CD4-positive, alpha-beta memory T cell (primary cell): Measurements from ENCODE around the gene IGSF8. TPM values are rescaled to one million over a fixed set of nuclear protein-coding genes. Genes with fewer than 3 reads are reported as not detected.

Experiments used
- CTCF ChIA-PET: fragments of 350-600 bp; sonication (Branson Sonifier 250); formaldehyde crosslinking; loops from one replicate; lab custom pipeline; 2021; ENCODE audit warnings: inconsistent platforms; ENCODE audit not compliant: partially characterized antibody; lab: Charles Lee
- POLR2A ChIA-PET: fragments of 350-600 bp; sonication (Branson Sonifier 250); formaldehyde crosslinking; loops from one replicate; lab custom pipeline; 2021; ENCODE audit not compliant: partially characterized antibody; lab: Charles Lee
- DNase-seq, 5 donors: peaks; one replicate each; pipeline versions ENCODE4 v3.0.0 to v3.0.0-alpha.2; 2020 to 2022; ENCODE audit warnings: mixed read lengths in 1 of 5
- H3K27ac ChIP-seq: one replicate; pipeline ENCODE4 v1.7.0; 2013; ENCODE audit warnings: low read depth, low read length
- H3K27me3 ChIP-seq: 2 replicates; pipeline ENCODE4 v1.7.0; 2013; ENCODE audit warnings: mild to moderate bottlenecking, low read length, moderate library complexity; ENCODE audit not compliant: insufficient read depth
- H3K36me3 ChIP-seq: 2 replicates; pipeline ENCODE4 v1.7.0; 2013; ENCODE audit warnings: mild to moderate bottlenecking, low read length, moderate library complexity; ENCODE audit not compliant: insufficient read depth
- H3K4me1 ChIP-seq: 2 replicates; pipeline ENCODE4 v1.7.0; 2013; ENCODE audit warnings: mild to moderate bottlenecking, low read length, moderate library complexity; ENCODE audit not compliant: insufficient read depth
- H3K4me3 ChIP-seq, 2 donors: one replicate each; pipeline ENCODE4 v1.7.0; 2013; ENCODE audit warnings: low read length in 2 of 2, mild to moderate bottlenecking in 1 of 2
- H3K9me3 ChIP-seq, 2 donors: one replicate each; pipeline ENCODE4 v1.7.0; 2013; ENCODE audit warnings: low read length in 2 of 2, control low read depth in 1 of 2; ENCODE audit not compliant: control insufficient read depth in 1 of 2
- H3K27ac Mint-ChIP-seq, 7 donors: one replicate each; pipeline ENCODE4 v1.8.0; 2020 to 2021; ENCODE audit warnings: mixed read lengths in 7 of 7, mild to moderate bottlenecking in 6 of 7, inconsistent platforms in 3 of 7, moderate library complexity in 3 of 7
- H3K27me3 Mint-ChIP-seq, 2 donors: one replicate each; pipeline ENCODE4 v1.8.0; 2020 to 2021; ENCODE audit warnings: mixed read lengths in 2 of 2
- H3K36me3 Mint-ChIP-seq, 2 donors: one replicate each; pipeline ENCODE4 v1.8.0; 2020 to 2021; ENCODE audit warnings: mixed read lengths in 2 of 2, inconsistent platforms in 1 of 2, mild to moderate bottlenecking in 1 of 2
- H3K4me1 Mint-ChIP-seq, 4 donors: one replicate each; pipeline ENCODE4 v1.8.0; 2020 to 2021; ENCODE audit warnings: mixed read lengths in 4 of 4, mild to moderate bottlenecking in 1 of 4
- H3K4me3 Mint-ChIP-seq, 8 donors: one replicate each; pipeline ENCODE4 v1.8.0; 2020 to 2021; ENCODE audit warnings: mixed read lengths in 8 of 8, mild to moderate bottlenecking in 7 of 8, moderate library complexity in 6 of 8, inconsistent platforms in 3 of 8
- H3K9me3 Mint-ChIP-seq, 8 donors: one replicate each; pipeline ENCODE4 v1.8.0; 2020 to 2021; ENCODE audit warnings: mixed read lengths in 8 of 8, mild to moderate bottlenecking in 5 of 8, inconsistent platforms in 3 of 8, moderate library complexity in 1 of 8
- intact Hi-C: fragments of 100-400 bp; cut with micrococcal nuclease; formaldehyde crosslinking; loops from one replicate; pipeline ENCODE4 v1.15.1; 2023
- polyA plus RNA-seq, 2 donors: library from polyadenylated mRNA; unstranded; fragments of 300-500 nt; fragmentation: Illumina TruSeq; gene quantifications; one replicate each; pipeline ENCODE4 v1.2.3, GENCODE V29; 2021
- total RNA-seq, 2 experiments: library from RNA; stranded (reverse); gene quantifications; one replicate each; pipeline ENCODE4 v1.2.3, GENCODE V29; 2021

The IGSF8 gene, protein sequence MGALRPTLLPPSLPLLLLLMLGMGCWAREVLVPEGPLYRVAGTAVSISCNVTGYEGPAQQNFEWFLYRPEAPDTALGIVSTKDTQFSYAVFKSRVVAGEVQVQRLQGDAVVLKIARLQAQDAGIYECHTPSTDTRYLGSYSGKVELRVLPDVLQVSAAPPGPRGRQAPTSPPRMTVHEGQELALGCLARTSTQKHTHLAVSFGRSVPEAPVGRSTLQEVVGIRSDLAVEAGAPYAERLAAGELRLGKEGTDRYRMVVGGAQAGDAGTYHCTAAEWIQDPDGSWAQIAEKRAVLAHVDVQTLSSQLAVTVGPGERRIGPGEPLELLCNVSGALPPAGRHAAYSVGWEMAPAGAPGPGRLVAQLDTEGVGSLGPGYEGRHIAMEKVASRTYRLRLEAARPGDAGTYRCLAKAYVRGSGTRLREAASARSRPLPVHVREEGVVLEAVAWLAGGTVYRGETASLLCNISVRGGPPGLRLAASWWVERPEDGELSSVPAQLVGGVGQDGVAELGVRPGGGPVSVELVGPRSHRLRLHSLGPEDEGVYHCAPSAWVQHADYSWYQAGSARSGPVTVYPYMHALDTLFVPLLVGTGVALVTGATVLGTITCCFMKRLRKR
- total RNA-seq (10 to 100 TPM; 48.8 to 51.2 TPM), polyA plus RNA-seq (10 to 100 TPM; 36.8 to 46.9 TPM)

DNA sequence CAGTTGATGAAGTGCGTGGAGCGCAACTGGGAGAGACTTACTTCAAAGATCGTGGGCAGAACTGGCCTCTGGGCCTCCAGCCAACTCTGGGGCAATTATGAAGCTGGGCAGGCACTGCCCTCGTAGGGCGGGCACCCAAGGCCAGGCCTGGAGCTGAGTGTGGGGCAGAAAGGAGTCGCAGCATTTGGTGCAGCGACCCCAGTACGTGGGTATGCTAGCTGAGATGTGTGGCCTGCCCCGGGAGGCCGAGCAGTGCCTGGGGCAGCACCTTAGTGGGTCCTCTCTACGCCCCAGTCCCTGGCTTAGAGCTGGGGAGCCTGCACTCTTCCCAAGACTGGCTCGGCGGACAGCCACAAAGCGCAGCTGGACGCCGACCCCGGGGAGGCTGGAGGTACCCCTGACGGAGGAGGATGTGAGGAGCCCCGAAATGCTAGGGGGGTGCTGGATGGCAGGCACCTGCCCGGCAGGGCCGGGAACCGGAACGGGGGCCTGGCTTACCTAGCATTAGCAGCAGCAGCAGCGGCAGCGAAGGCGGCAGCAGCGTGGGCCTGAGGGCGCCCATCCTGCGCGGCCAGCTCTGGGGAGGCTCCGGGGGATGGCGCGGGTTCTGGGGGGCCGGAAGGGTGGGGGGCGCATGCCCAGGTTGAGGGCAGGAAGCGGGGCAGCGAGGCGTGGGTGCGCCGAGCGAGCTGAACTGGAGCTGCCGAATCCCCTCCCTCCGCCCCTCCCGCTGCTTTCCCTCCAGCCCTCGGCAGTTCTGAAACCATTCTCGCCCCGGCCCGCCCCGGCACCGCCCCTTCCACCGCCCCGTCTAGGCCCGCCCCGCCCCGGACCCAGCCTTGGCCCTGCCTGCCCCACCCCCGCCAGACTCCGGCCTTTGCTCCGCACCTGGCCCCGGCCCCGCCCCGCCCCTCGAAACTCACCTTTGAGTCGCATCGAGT is at the start of gene IGSF8:
Gene IGSF8 (minus strand): TSS at position 709 of the 941 bp plus-strand sequence. CDS start 147 bp downstream, at position 562.
- no peaks in the 10 kb centered on the region for H3K27me3 ChIP-seq
- POLR2A ChIA-PET: interaction anchor here (0.8 to 4.8 kb wide), 10 partner anchors 12 to 193 kb away, joined by 3 to 51 read pairs (median 12); partner anchors contain the start of genes DCAF8, PEX19, PIGM and TAGLN2
- Mint-ChIP-seq H3K9me3 (no peaks in the 10 kb centered on the region), H3K27me3 (peaks cover 0 to 2% of the 10 kb centered on the region in 2 donors), H3K27ac (peak within 1 kb of the TSS; percentile 93 to 98 (median 97)), H3K4me1 (peaks cover 26 to 67% (median 47%) of the 10 kb centered on the region in 4 donors), H3K4me3 (peak within 1 kb of the TSS; percentile 85 to 92 (median 89)), H3K36me3 (peaks cover 0 to 34% of the 10 kb centered on the region in 2 donors)
- intact Hi-C loops: loop anchor here (1.0 to 10.0 kb wide), 6 partner anchors 13 to 1293 kb away; partner anchors contain the start of genes PIGM, TAGLN2, UFC1 and USP21
- CTCF ChIA-PET: interaction anchor here (0.7 to 6.1 kb wide), 8 partner anchors 12 to 278 kb away, joined by 3 to 83 read pairs (median 6); partner anchors contain the start of gene KCNJ9
- no peaks in the 10 kb centered on the region for H3K9me3 ChIP-seq
- peak; percentile 89 to 92 (median 91) for DNase-seq
- H3K27ac ChIP-seq: peak within 1 kb of the TSS; percentile 96
- H3K36me3 ChIP-seq: peaks cover 14% of the 10 kb centered on the region
- H3K4me1 ChIP-seq: peaks cover 59% of the 10 kb centered on the region
- H3K4me3 ChIP-seq: peak within 1 kb of the TSS; percentile 81 to 84

DNA sequence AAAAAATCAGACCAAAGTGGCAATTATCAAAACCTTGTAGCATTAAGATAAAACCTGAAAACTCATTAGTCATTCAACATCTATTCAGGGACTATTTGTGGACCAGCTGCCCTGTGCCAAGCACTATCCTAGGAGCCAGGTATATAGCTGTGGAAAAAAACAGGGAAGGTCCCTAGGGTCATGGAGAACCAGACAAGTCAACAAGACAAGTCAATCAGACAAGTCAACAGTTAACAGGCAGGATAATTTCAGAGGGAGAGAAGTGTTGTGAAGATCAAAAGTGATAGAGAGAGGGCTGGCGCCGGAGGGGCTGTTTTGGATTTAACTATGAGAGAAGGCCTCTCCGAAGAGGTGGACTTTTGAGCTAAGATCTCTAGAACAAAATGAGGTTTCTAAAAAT is 49.7 kb upstream of the IGSF8 start:
- Mint-ChIP-seq H3K4me3 (no peak overlapping the region), H3K27ac (peak overlapping the region in 1 of 7 donors; percentile 22), H3K27me3 (peaks cover 2 to 8% of the 10 kb centered on the region in 2 donors), H3K36me3 (no peaks in the 10 kb centered on the region), H3K4me1 (no peaks in the 10 kb centered on the region), H3K9me3 (no peaks in the 10 kb centered on the region)
- ChIA-PET CTCF (interaction anchor here (0.7 kb wide), 1 partner anchor 1084 kb away, joined by 3 read pairs; no protein-coding TSS in a partner anchor), POLR2A (no interaction called here)
- Histone ChIP-seq H3K4me1 (no peaks in the 10 kb centered on the region), H3K9me3 (no peaks in the 10 kb centered on the region), H3K36me3 (no peaks in the 10 kb centered on the region), H3K4me3 (no peak overlapping the region), H3K27ac (no peak overlapping the region), H3K27me3 (no peaks in the 10 kb centered on the region)
- no peak for DNase-seq
- intact Hi-C loops: no loop called here

DNA sequence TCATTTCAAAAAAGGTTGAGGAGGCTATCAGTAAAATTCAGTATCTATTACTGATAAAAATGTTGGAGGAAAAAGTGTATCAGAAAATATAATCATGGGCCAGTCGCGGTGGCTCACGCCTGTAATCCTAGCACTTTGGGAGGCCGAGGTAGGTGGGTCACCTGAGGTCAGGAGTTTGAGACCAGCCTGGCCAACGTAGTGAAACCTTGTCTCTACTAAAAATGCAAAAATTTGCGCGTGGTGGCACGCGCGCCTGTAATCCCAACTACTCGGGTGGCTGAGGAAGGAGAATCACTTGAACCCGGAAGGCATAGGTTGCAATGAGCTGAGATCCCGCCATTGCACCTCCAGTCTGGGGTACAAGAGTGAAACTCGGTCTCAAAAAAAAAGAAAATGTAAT is 47.7 kb upstream of the IGSF8 start:
- no peaks in the 10 kb centered on the region for H3K36me3 Mint-ChIP-seq

DNA sequence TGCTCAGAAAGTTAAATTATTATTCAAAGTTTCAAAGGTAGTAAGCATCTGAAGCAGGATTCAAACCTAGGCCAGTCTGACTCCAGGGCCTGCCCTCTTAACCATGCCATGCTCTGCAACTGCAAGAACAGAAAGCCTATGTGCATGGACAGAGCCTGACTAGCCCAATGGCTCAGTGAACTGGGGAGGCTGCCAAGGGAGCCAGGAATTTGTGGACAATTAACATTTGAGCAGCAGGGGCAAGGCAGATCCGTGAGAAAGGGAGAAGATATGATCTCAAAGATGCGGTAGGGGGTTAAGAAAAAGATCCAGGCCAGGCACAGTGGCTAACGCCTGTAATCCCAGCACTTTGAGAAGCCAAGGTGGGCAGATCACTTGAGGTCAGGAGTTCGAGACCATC is 46.5 kb upstream of the IGSF8 start:
- Mint-ChIP-seq H3K27me3 (peaks cover 11 to 23% of the 10 kb centered on the region in 2 donors), H3K4me3 (no peak overlapping the region), H3K36me3 (no peaks in the 10 kb centered on the region), H3K27ac (no peak overlapping the region), H3K9me3 (no peaks in the 10 kb centered on the region), H3K4me1 (no peaks in the 10 kb centered on the region)
- intact Hi-C loops: no loop called here
- no peaks in the 10 kb centered on the region for H3K4me1 ChIP-seq
- no peaks in the 10 kb centered on the region for H3K27me3 ChIP-seq
- no peaks in the 10 kb centered on the region for H3K9me3 ChIP-seq
- H3K4me3 ChIP-seq: no peak overlapping the region
- H3K27ac ChIP-seq: no peak overlapping the region
- CTCF ChIA-PET: no interaction called here
- no peak for DNase-seq
- POLR2A ChIA-PET: no interaction called here
- H3K36me3 ChIP-seq: no peaks in the 10 kb centered on the region

More for the DNA sequence above, 47.7 kb upstream of the IGSF8 start:
- DNase-seq: no peak
- Mint-ChIP-seq H3K4me3 (no peak overlapping the region), H3K4me1 (no peaks in the 10 kb centered on the region), H3K9me3 (no peaks in the 10 kb centered on the region), H3K27ac (no peak overlapping the region), H3K27me3 (peaks cover 8 to 22% of the 10 kb centered on the region in 2 donors)
- Histone ChIP-seq H3K4me1 (no peaks in the 10 kb centered on the region), H3K36me3 (no peaks in the 10 kb centered on the region), H3K27me3 (no peaks in the 10 kb centered on the region), H3K4me3 (no peak overlapping the region), H3K27ac (no peak overlapping the region), H3K9me3 (no peaks in the 10 kb centered on the region)
- CTCF ChIA-PET: no interaction called here
- POLR2A ChIA-PET: no interaction called here
- intact Hi-C loops: no loop called here

DNA sequence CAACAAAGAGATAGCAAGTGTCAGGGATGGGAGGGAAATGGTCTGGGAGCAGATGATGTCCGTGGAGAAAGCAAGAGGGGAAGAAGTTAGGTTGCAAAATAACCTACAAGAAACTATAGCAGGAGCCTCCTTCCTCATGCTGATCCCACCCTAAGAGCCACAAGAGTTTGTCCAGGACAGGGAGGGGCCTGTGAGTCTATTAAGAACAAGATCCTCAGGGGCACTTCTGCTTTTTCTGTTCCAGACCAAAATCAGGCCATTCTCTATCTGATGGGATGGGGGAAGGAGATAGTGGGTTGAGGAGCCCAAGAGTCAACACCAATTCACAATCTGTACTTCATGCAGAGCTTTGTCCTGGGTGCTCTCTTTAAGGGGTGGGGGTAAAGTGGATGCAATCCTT is 45.3 kb upstream of the IGSF8 start:
- POLR2A ChIA-PET: no interaction called here

DNA sequence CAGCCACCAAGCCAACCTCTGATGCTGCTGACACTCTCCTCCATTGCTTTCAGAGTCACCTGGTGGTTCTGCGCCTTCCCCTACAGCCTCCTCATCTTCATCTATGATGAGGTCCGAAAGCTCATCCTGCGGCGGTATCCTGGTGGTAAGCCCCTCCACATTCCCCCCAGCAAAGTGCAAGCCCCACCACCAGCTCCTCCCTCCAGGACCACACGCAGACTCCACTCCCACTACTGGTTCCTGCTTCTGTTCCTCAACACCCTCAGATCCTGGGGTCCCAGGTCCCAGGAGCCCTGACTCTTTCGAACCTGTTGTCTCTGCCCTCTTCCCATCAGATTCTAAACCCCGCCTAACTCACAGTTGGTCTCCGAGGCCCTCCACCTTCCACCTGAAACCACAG is 41.4 kb upstream of the IGSF8 start:
- Histone ChIP-seq H3K9me3 (no peaks in the 10 kb centered on the region), H3K36me3 (no peaks in the 10 kb centered on the region), H3K27me3 (no peaks in the 10 kb centered on the region), H3K27ac (no peak overlapping the region), H3K4me1 (no peaks in the 10 kb centered on the region), H3K4me3 (no peak overlapping the region)
- Mint-ChIP-seq H3K4me1 (no peaks in the 10 kb centered on the region), H3K4me3 (no peak overlapping the region), H3K27ac (no peak overlapping the region), H3K36me3 (no peaks in the 10 kb centered on the region), H3K9me3 (no peaks in the 10 kb centered on the region), H3K27me3 (peaks cover 11 to 24% of the 10 kb centered on the region in 2 donors)
- intact Hi-C loops: no loop called here
- ChIA-PET CTCF (no interaction called here), POLR2A (no interaction called here)
- DNase-seq: no peak

More for the DNA sequence above, 45.3 kb upstream of the IGSF8 start:
- Histone ChIP-seq H3K4me1 (no peaks in the 10 kb centered on the region), H3K36me3 (no peaks in the 10 kb centered on the region), H3K27ac (no peak overlapping the region), H3K9me3 (no peaks in the 10 kb centered on the region), H3K4me3 (no peak overlapping the region), H3K27me3 (no peaks in the 10 kb centered on the region)
- no peaks in the 10 kb centered on the region for H3K4me1 Mint-ChIP-seq
- H3K36me3 Mint-ChIP-seq: no peaks in the 10 kb centered on the region
- no peak overlapping the region for H3K27ac Mint-ChIP-seq
- CTCF ChIA-PET: no interaction called here
- H3K9me3 Mint-ChIP-seq: no peaks in the 10 kb centered on the region
- H3K27me3 Mint-ChIP-seq: peaks cover 11 to 25% of the 10 kb centered on the region in 2 donors
- DNase-seq: no peak
- intact Hi-C loops: no loop called here
- no peak overlapping the region for H3K4me3 Mint-ChIP-seq
